MM.1S (cell line): ENCODE results near the gene TARDBP.

Experiments
- DNase-seq: peaks from one replicate; pipeline ENCODE4 v3.0.0-alpha.2; 2015
- H2AFZ ChIP-seq: fragments of 300-600 bp; sonication (generic); 2 replicates; pipeline ENCODE4 v1.6.0; 2016; ENCODE audit warnings: antibody characterized with exemption, low read length
- H3F3A ChIP-seq: fragments of 300-600 bp; sonication (generic); 2 replicates; pipeline ENCODE4 v1.6.1; 2016; ENCODE audit warnings: mild to moderate bottlenecking, antibody characterized with exemption, low read length, moderate library complexity, mixed read lengths; ENCODE audit not compliant: insufficient read depth
- H3K27ac ChIP-seq: fragments of 300-600 bp; sonication (generic); 2 replicates; pipeline ENCODE4 v1.5.1; 2016; ENCODE audit warnings: mild to moderate bottlenecking, low read length
- H3K27me3 ChIP-seq: fragments of 300-600 bp; sonication (generic); replicated peaks from 2 replicates; pipeline ENCODE4 v1.6.0; 2016; ENCODE audit warnings: low read length; ENCODE audit not compliant: insufficient read depth
- H3K36me3 ChIP-seq: fragments of 300-600 bp; sonication (generic); replicated peaks from 2 replicates; pipeline ENCODE4 v1.6.1; 2016; ENCODE audit warnings: mild to moderate bottlenecking, low read length, mixed read lengths; ENCODE audit not compliant: insufficient read depth
- H3K4me1 ChIP-seq: fragments of 300-600 bp; sonication (generic); 2 replicates; pipeline ENCODE4 v1.6.1; 2016; ENCODE audit warnings: low read length, mixed read lengths
- H3K4me2 ChIP-seq: fragments of 300-600 bp; sonication (generic); 2 replicates; pipeline ENCODE4 v1.6.0; 2016; ENCODE audit warnings: low read depth, low read length
- H3K4me3 ChIP-seq: fragments of 300-600 bp; sonication (generic); 2 replicates; pipeline ENCODE4 v1.5.1; 2016; ENCODE audit warnings: low read length, mixed read lengths
- H3K79me2 ChIP-seq: fragments of 300-600 bp; sonication (generic); 2 replicates; pipeline ENCODE4 v1.6.1; 2016; ENCODE audit warnings: mixed run types, low read length, mixed read lengths
- H3K9ac ChIP-seq: fragments of 300-600 bp; sonication (generic); 2 replicates; pipeline ENCODE4 v1.6.1; 2016; ENCODE audit warnings: low read length, mixed read lengths
- H3K9me2 ChIP-seq: fragments of 300-600 bp; sonication (generic); replicated peaks from 2 replicates; pipeline ENCODE4 v1.6.1; 2016; ENCODE audit warnings: mild to moderate bottlenecking, low read length, mixed read lengths; ENCODE audit not compliant: insufficient read depth
- H3K9me3 ChIP-seq: fragments of 300-600 bp; sonication (generic); replicated peaks from 2 replicates; pipeline ENCODE4 v1.6.1; 2016; ENCODE audit warnings: mild to moderate bottlenecking, low read length, mixed read lengths; ENCODE audit not compliant: insufficient read depth
- H4K20me1 ChIP-seq: fragments of 300-600 bp; sonication (generic); 2 replicates; pipeline ENCODE4 v1.6.1; 2016; ENCODE audit warnings: mild to moderate bottlenecking, low read length, moderate library complexity, mixed read lengths; ENCODE audit not compliant: insufficient read depth
- EZH2 ChIP-seq: fragments of 300-600 bp; sonication (generic); optimal IDR thresholded peaks from 2 replicates; pipeline ENCODE3; 2017; ENCODE audit warnings: low read depth, mild to moderate bottlenecking, antibody characterized with exemption, low read length, mixed read lengths
- EZH2phosphoT487 ChIP-seq: fragments of 300-600 bp; sonication (generic); IDR thresholded peaks from 2 replicates; pipeline ENCODE4 v1.6.1; 2018; ENCODE audit warnings: antibody characterized with exemption, low read length
- TF ChIP-seq, protein P1 (sequence below): fragments of 300-600 bp; sonication (generic); IDR thresholded peaks from 2 replicates; pipeline ENCODE4 v1.5.1; 2016; ENCODE audit warnings: antibody characterized with exemption, low read length, mixed read lengths

The TARDBP gene

DNA sequence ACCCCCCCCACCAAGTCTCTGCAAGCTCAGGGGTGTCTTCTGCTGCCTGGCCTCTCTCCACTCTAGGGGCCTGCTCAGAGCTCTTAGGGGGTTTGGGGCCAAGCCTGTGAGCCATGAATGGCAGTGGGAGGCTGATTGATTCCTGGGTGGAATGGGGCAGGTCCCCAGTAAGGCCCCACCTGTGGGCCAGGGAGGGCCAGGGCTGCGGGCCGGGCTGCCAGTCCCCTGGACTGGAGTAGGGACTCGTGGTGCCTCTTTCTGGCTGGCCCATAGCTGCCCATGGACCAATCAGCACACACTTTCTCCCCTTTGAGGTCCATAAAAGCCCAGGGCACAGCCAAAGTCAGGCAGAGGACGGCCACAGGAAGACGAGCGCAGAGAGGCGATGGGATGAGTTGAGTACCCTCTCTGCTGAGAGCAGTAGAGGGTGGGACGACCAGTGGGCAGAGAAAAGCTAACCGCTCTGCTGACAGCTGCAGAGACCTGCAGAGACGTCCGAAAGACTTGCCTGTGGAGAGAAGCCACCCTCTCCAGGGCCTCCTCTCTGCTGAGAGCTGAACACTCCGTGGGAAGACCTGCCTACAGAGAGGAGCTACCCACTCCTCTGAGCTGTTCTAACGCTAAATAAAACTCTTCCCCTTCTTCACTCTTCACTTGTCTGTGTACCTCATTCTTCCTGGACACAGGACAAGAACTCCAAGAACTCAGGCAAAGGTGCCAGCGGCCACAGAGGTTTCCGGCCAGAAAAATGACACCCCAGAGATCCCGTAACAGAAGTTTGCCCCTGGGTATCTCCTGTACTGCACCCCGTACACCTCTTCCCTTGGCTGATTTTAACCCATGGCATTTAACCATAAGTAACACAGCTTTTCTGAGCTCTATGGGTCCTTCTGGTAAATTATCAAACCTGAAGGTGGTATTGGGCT is 38.2 kb upstream of the TARDBP start:
- no peaks in the 10 kb centered on the region for H3K9me2 ChIP-seq
- TF ChIP-seq EZH2, result no peak
- TF ChIP-seq, protein P1, sequence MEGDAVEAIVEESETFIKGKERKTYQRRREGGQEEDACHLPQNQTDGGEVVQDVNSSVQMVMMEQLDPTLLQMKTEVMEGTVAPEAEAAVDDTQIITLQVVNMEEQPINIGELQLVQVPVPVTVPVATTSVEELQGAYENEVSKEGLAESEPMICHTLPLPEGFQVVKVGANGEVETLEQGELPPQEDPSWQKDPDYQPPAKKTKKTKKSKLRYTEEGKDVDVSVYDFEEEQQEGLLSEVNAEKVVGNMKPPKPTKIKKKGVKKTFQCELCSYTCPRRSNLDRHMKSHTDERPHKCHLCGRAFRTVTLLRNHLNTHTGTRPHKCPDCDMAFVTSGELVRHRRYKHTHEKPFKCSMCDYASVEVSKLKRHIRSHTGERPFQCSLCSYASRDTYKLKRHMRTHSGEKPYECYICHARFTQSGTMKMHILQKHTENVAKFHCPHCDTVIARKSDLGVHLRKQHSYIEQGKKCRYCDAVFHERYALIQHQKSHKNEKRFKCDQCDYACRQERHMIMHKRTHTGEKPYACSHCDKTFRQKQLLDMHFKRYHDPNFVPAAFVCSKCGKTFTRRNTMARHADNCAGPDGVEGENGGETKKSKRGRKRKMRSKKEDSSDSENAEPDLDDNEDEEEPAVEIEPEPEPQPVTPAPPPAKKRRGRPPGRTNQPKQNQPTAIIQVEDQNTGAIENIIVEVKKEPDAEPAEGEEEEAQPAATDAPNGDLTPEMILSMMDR, result no peak
- no peak for TF ChIP-seq EZH2phosphoT487
- H3K79me2 ChIP-seq, result no peaks in the 10 kb centered on the region
- no peak overlapping the region for H3K27ac ChIP-seq
- H3K27me3 ChIP-seq, result peaks cover 6% of the 10 kb centered on the region; the same call in 1 of the 2 replicates
- H3K36me3 ChIP-seq, result no peaks in the 10 kb centered on the region
- no peak overlapping the region for H3K4me3 ChIP-seq
- no peak overlapping the region for H3K4me2 ChIP-seq
- H3F3A ChIP-seq, result no peaks in the 10 kb centered on the region
- no peaks in the 10 kb centered on the region for H3K9me3 ChIP-seq
- no peak overlapping the region for H3K9ac ChIP-seq
- H3K4me1 ChIP-seq, result peaks cover 6% of the 10 kb centered on the region
- H4K20me1 ChIP-seq, result no peaks in the 10 kb centered on the region
- no peak for DNase-seq
- no peak overlapping the region for H2AFZ ChIP-seq

DNA sequence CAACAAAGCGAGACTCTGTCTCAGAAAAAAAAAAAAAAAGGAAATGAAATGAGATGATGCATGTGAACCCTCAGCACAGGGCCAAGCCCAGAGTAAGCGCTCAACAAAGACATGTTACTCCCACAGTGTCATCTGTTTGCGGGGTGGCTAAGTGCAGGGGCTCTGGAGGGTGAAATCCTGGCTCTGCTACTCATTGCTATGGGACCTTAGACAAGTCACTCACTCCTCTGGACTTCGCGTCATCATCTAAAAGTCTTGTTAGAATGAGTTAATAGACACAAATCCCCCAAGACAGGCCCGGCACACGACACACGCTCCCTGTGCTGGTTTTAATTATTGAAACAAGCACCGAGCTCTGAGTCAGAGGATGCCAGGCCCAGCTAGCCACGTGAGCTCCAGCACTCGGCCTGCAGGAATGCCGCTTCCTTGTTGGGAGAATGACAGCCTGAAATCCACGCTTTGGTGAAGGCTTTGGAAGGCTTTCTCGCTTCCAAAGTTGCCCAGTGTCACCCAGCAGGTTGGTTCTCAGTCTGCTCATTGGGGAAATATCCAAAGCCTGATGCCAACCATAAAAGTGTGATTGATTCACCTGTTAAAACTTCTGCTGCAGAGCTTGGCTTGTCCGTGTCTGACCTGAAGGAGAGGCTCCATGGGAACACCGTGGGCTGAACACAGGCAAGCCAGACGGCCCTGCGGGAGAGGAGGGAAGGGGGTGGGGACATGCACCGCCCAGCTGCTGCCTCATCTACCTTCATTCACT is 36.7 kb upstream of the TARDBP start:
- TF ChIP-seq, protein P1, result no peak
- TF ChIP-seq EZH2 (no peak), EZH2phosphoT487 (no peak)
- Histone ChIP-seq H3K9me3 (no peaks in the 10 kb centered on the region), H3K36me3 (no peaks in the 10 kb centered on the region), H4K20me1 (no peaks in the 10 kb centered on the region), H3K27ac (no peak overlapping the region), H3K4me2 (no peak overlapping the region), H3F3A (no peaks in the 10 kb centered on the region), H2AFZ (no peak overlapping the region), H3K79me2 (no peaks in the 10 kb centered on the region), H3K4me3 (no peak overlapping the region), H3K4me1 (peaks cover 7% of the 10 kb centered on the region), H3K9ac (no peak overlapping the region), H3K9me2 (no peaks in the 10 kb centered on the region), H3K27me3 (peaks cover 12% of the 10 kb centered on the region)
- no peak for DNase-seq

DNA sequence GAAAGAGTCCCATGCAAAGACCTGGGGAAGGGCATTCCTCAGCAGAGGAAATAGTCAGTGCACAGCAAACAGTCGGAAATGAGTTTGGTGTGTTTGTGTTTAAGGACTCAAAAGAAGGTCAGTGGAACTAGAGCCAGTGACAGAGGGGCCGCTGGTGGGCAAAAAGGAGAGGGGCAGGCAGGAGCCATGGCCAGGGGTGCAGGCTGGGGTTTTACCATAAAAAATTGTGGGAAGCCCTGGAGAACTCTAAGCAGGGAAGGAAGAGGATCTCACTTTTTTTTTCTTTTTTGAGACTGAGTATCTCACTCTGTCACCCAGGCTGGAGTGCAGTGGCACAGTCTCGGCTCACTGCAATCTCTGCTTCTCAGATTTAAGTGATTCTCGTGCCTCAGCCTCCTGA is 33.7 kb upstream of the TARDBP start:
- H3K4me1 ChIP-seq, result peaks cover 7% of the 10 kb centered on the region
- H3K9me2 ChIP-seq, result no peaks in the 10 kb centered on the region
- no peak overlapping the region for H3K4me2 ChIP-seq
- no peaks in the 10 kb centered on the region for H3K79me2 ChIP-seq
- no peak overlapping the region for H2AFZ ChIP-seq
- no peaks in the 10 kb centered on the region for H3K36me3 ChIP-seq
- H3K9ac ChIP-seq, result no peak overlapping the region
- no peaks in the 10 kb centered on the region for H3K9me3 ChIP-seq
- no peak for TF ChIP-seq EZH2phosphoT487
- no peak for TF ChIP-seq EZH2
- no peak overlapping the region for H3K4me3 ChIP-seq
- no peak overlapping the region for H3K27ac ChIP-seq
- H3K27me3 ChIP-seq, result peaks cover 18% of the 10 kb centered on the region
- no peaks in the 10 kb centered on the region for H4K20me1 ChIP-seq
- H3F3A ChIP-seq, result no peaks in the 10 kb centered on the region
- no peak for DNase-seq
